PC-3 (cell line): ENCODE data around the gene TTLL1.

Experiments used
- CTCF ChIP-seq: fragments of 300-600 bp; sonication (generic); conservative IDR thresholded peaks from 2 replicates; pipeline ENCODE4 v1.5.1; 2017; ENCODE audit warnings: antibody characterized with exemption, low read depth, mild to moderate bottlenecking, low read length
- EZH2 ChIP-seq: fragments of 300-600 bp; sonication (generic); IDR thresholded peaks from one replicate; pipeline ENCODE4 v1.6.1; 2017; ENCODE audit warnings: antibody characterized with exemption, mild to moderate bottlenecking, low read length; ENCODE audit not compliant: unreplicated experiment
- EZH2phosphoT487 ChIP-seq: fragments of 300-600 bp; sonication (generic); IDR thresholded peaks from 2 replicates; pipeline ENCODE4 v1.6.1; 2018; ENCODE audit warnings: mild to moderate bottlenecking, antibody characterized with exemption, low read length, borderline replicate concordance

- no peak for TF ChIP-seq EZH2
- TF ChIP-seq CTCF = no peak
- TF ChIP-seq EZH2phosphoT487 = no peak
These were observed 44.9 kb downstream of the TTLL1 start for GRCh38 chr22:43044290-43044712.
